Upper lobe of left lung (tissue), 4 donors: ENCODE measurements around the gene RFTN1.

ENCODE experiments used
- CTCF ChIP-seq, 6 experiments: fragments of 450-650 bp in 4 of 6; fragments of 200-600 bp in 2 of 6; sonication (generic) in 2 of 6; IDR thresholded peaks; one replicate each; pipeline ENCODE4 v1.5.1; 2016 to 2019; ENCODE audit warnings: antibody characterized with exemption in 6 of 6
- EP300 ChIP-seq, 4 donors: sonication (generic); formaldehyde crosslinking; IDR thresholded peaks; one replicate each; pipeline ENCODE4 v1.5.1; 2017; ENCODE audit warnings: antibody characterized with exemption in 4 of 4, control low read depth in 2 of 4
- POLR2AphosphoS5 ChIP-seq, 2 donors: sonication (generic); formaldehyde crosslinking; IDR thresholded peaks; one replicate each; pipeline ENCODE4 v1.5.1; 2017; ENCODE audit warnings: antibody characterized with exemption in 2 of 2

- TF ChIP-seq CTCF (IDR thresholded peaks at IDR 0.05) (no peak), EP300 (IDR thresholded peaks at IDR 0.05) (no peak), POLR2AphosphoS5 (IDR thresholded peaks at IDR 0.05) (no peak)
Measured at GRCh38 chr3:16472593-16472992, 40.9 kb downstream of the RFTN1 start.
